ENCODE results near the gene DNM1.

Gene DNM1

DNA sequence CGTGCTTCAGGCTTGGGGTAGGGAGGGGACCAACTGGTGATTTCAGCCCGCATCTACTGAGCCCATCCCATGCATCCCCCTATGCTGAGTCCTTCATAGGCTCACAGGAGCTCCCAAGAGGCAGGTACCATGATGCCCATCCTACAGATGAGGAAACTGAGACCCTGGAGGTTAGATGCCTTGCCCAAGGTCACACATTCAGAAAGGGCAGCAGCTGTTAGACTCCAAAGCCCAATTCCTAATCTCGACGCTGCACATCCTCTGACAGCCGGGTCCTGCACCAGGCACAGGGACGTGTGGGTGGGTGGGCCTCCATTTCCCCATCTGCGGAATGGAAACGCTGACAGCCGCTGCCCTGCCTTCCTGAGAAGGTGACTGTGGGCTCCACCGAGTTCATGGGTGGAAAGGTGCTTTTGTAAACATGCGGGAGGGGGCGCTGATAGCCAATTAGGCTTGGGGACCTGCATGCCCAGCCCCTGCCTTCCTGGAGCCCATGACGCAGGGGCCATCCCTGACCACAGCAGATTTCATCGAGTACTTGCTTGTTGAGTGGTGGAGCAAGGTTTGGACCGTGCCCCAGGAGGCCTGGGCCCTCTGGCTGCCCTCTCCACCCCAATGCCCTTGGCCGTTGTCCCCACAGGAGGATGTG is 2.2 kb downstream of the DNM1 start:
- DNase-seq (ENCODE audit: low read depth in 3 of 3) = no peak

DNA sequence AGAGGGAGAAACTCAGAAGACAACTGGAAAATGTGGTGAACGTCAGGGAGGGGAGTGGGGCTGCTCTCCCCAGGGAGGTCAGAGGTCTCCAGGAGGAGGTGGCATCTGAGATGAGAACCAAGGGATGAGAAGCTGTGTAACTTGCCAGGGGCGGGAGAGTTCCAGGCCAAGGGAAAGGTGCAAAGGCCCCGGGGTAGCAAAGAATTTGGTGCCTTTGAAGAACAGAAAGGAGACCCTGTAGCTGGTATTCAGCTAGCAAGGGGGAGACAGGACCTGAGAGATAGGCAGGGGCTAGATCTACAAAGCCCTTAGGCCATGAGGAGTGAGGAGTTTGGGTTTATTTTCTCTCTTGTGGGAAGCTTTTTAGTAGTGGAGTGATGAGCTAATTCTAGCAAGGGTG is 3.3 kb downstream of the DNM1 start:
- no peak for DNase-seq (ENCODE audit: low read depth in 3 of 3)

DNA sequence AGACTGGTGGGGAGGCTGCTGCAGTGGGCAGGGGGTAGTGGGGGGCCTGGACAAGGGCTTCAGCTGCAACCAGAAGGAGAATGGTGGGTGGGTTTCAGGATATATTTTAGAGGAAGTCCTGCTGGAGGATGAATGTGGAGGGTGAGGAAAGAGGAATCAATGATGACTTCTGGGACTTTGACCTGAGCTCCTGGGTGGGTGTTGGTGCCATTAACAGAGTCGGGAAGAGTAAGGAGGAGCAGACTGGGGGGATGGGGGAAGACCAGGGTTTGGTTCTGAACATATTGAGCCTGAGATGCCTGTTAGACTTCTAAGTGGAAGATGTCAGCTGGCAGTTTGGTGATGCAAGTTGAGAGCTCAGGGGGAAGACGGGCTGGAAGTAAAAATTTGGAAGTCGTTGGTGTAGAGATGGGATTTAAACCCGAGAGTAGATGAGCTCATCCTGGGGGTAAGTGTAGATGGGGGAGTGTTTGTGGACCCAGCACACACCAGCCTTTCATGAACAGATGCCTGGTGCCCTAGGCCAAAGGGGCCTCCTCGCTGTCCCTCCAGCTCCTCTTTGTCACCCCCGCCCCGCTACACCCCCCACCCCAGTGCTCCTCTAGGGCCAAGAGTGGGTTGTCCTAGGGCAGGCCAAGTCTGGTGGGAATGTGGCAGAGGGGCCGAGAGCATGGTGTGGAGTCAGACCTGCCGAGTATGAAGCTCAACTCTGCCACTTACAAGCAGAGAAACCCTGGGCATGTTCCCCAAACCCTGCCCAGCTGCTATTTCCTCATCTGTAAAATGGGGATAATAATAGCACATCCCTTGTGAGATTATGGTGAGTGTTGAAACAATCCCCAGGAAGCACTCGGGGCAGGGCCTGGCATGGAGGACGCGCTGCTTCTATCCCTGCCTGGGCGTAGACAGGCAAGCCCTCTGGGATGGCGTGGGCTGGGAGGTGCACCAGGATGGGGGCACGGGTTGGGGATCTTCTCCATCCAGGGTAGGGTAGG is 4.0 kb downstream of the DNM1 start:
- DNase-seq (ENCODE audit: low read depth in 3 of 3) = no peak

DNA sequence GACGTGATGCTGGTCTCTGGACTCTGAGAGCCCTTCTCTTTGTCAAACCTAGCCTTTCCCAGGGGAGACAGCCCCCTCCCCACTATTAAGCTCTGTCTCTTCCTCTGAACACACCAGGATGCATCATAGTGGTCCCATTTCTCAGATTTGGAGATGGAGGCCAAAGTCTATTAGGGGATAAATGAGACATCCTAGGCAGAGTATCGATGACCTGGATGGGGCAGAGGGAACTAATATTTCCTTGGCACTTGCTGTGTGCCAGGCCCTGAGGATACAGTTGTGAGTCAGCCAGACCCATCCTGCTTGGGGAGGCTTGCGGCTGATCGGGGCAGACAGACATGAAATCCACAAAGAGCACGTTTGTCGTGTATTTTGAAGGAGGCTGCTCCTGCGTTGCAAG is 5.2 kb downstream of the DNM1 start:
- DNase-seq (ENCODE audit: low read depth in 3 of 3) = no peak

DNA sequence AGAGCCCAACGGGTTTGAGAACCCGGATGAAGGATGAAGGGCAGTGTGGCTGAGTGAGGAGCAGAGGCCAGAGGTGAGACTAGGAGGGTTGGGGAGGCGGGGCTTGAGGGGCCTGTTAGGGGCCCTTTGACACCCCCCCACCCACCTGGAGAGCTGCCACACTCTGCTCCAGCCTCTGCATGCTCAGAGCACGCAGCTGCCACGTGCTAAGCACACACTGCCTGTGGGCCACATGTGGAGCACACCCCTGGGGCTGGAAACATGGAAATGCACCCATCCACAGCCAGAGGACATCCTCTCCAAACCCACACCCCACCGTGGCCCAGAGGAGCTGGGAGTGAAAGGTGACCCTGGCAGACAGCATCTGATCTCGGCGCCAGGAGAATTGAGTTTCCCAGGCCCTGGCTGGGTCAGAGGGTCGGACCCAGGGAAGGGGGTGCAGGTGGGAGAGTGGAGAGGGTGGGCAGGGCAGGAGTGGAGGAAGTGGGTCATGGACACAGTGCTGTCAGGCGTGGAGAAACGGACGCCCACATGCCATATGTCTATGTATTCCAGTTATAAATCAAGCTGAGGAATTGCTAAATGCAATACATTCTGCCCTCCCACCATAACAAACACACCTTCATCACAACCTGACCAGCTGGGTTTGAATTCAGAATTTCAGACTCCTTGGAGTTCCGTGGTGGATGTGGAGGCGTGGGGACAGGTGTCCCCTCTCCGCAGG is 5.9 kb downstream of the DNM1 start:
- no peak for DNase-seq (ENCODE audit: low read depth in 3 of 3)

DNA sequence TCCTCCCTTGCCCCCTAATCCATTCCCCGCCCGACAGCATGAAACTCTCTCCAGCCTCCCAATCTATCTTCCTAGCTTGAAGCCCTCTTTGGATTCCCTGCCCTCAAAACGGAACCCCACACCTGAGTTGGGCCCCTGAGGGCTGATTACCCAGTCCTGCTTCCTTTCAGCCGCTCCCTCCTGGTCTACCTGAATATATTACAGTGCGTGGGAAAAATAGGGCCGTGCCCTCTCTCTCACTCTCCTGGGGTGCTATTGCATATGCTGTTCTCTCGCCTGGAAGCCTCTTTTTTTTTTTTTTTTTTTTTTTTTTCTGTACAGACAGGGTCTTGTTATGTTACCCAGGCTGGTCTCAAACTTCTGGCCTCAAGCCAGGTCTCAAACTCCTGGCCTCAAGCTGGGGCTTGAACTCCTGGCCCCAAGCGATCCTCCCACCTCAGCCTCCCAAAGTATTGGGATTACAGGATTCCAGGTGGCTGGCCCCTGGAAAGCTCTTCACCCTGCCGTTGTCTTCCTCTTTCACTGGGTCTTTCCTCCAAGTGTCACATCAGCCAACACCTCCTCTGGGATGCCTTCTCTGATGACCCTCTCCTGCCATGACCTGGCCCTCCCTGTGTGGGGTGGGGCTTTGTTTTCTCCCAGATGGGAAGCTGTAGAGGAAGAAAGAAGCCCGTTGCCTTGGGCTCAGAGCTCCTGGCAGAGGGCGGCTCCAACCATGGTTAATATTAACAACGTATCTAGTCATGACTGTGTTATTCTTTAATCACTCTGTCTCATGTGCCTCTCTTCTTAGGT is 8.2 kb downstream of the DNM1 start:
- DNase-seq (ENCODE audit: low read depth in 3 of 3) = no peak

DNA sequence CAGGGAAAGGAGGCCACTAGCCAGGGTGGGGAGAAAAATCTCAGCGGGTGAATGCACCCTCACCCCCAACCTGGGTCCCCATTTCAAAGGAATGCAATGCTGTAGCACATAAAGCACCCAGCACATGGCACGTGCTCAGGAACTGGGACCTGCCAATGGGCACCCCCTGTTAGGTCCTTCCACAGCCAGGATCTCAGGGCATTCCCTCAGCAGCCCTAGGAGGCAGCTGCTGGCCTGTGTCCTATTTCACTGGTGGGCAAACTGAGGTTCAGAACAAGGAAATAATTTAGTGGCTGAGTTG is 8.8 kb downstream of the DNM1 start:
- DNase-seq (ENCODE audit: low read depth in 3 of 3) = no peak

DNA sequence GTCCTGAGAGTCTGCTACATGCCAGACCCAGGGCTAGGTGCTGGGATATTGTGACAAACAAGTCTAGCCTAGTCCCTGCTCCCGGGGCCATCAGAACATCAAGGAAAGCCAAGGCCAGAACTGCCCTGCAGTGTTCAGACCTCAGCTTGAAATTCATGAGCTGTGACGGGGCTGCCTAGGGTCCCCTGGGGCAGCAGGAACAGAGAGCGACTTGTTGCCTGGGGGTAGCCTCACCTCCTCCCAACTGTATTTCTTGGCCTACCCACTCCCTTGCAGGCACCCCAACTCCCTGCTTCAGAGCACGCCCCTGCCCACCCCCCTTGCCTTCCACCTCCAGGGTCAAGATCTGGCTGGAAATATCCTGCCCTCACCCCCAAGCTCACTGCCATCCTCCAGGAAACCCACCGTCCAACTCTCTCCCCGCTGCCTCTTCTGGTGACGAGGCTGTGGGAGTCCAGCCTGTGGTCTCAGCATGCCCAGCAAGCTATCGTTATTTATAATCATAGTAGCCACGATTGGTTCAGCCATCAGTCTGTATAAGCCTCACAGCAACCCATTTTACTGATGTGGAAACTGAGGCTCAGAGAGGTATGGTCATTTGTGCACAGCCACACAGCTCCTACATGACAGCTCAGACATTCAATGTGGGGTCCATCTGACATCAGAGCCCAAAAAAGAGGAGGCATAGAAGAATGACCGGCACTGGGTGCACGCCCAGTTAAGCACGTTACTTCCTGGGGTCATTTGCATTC is 10.7 kb downstream of the DNM1 start:
- no peak for DNase-seq (ENCODE audit: low read depth in 3 of 3)

DNA sequence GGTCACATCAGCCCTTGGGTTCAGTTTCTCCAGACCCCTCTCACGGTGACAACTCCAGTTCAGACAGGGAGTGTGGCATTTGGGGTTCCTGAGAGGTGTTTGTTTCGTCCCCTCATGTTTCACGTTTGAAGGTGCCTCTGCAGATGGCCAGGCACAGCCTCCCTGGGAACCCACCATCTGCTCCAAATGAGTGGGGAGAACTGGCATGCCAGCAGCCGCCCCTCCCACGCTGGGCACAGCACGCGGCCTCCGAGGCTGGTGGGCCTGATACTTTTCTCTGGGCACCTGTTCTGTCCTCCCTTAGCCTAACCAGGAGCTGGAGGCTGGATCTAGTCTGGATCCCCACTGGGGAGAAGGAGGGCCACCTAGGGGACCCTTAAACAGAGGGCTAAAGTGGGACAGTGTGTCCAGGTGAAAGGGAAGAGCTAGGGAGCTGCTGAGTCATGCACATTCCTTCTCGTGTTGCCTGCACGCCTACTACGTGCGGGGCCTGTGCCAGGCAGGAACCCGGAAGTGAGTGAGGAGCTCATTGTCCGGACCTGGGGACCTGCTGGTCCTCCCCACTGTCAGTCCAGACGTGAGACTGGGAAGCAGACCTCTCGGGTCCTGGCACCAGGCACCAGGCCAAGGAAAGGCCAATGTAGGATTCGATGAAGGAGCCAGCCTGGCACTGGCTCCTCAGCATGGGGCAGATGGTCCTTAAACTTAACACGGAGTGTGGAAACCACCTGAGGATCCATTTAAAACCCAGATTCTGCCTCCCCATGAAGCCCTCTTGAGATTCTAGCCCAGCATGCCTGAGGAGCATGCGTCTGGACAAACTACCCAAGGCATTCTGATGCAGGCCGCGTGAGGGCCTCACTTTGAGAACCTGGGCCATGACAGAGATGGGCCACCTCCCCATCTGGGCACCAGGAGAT is 11.7 kb downstream of the DNM1 start:
- no peak for DNase-seq (ENCODE audit: low read depth in 3 of 3)

DNA sequence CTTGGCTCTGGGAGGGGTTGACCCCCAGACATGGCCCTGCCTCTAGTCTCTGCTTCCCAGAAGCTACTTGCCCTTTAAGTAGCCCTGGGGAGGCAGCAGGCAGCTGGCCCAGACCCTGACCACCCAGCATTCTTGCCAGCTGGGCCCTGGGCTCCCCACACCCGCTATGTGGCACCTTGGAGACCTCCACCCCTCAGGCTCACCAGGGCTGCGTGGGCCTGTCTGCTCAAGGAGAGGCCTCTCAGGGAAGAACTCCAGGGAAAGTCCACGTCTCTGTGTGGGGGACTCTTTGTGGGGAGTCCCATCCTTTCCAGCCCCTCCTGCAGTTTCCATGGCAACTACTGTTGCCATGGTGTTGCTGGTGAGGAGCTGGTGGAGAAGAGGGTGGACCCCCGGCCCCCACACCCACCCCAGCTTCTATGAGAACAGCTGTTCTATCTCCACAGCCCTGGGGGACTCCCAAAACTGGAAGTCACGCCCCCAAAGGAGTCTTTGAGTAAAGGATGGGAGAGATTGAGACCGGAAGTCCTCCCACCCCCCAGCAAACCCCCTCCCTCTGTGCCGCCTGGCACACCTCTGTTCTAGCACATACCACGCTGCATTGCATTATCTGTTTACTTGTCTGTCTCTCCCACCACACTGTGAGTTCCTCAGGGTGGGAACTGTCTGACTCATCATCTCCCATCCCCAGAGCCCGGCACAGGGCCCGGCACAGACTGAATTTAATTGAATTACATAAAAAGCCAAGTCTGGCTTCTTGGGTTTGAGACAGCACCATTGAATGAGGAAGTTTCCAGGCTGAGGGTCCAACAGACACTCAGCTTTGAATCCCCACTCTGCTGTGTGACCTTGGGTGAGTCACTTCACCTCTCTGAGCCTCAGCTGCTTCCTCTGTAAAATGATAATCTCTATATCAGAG is 12.6 kb downstream of the DNM1 start:
- no peak for DNase-seq (ENCODE audit: low read depth in 3 of 3)

DNA sequence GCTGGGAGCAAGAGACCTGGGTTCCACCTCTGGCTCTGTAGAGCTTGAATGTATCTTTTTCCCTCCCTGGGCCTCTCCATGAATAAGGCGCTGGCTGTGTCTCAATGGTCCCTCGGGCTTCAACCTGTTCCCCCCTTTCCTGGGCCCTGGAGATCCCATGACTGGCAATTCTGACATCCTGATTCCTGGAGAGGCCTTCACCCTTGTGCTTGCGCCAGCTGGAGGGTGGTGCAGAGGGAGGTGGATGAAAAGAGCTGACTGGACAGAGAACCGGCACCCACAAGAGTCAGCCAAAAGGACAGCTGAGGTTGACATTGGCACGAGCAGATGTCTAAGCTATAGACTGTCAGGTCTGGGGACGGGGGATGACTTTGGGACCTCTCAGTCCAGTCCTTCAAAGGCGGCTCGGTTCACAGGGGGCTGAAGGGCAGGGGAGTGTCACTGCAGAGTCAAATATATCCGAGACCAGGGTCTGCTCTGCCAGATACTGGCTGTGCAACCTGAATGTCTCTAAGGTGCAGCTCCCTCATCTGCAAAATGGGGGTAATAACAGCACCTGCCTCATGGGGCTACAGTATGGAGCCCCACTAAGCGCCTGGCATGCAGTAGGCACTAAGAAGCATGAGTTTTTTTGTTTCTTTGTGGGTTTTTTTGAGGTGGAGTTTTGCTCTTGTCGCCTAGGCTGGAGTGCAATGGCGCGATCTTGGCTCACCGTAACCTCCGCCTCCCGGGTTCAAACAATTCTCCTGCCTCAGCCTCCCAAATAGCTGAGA is 13.8 kb downstream of the DNM1 start:
- no peak for DNase-seq (ENCODE audit: low read depth in 3 of 3)

DNA sequence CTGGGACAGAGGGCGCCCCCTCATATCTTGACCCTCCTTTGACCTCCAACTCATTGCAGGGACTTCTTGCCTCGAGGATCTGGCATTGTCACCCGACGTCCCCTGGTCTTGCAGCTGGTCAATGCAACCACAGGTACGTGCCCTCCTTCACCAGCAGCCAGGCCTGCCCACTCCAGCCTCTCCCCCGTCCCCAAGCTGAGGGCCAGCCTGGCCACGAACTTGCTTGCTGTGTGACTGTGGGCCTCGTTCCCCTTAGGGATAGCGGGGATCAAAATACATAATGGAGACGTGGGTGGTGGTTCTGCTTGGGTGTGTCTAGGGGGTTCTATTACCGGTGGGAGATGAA is 15.0 kb downstream of the DNM1 start:
- no peak for DNase-seq (ENCODE audit: low read depth in 3 of 3)

DNA sequence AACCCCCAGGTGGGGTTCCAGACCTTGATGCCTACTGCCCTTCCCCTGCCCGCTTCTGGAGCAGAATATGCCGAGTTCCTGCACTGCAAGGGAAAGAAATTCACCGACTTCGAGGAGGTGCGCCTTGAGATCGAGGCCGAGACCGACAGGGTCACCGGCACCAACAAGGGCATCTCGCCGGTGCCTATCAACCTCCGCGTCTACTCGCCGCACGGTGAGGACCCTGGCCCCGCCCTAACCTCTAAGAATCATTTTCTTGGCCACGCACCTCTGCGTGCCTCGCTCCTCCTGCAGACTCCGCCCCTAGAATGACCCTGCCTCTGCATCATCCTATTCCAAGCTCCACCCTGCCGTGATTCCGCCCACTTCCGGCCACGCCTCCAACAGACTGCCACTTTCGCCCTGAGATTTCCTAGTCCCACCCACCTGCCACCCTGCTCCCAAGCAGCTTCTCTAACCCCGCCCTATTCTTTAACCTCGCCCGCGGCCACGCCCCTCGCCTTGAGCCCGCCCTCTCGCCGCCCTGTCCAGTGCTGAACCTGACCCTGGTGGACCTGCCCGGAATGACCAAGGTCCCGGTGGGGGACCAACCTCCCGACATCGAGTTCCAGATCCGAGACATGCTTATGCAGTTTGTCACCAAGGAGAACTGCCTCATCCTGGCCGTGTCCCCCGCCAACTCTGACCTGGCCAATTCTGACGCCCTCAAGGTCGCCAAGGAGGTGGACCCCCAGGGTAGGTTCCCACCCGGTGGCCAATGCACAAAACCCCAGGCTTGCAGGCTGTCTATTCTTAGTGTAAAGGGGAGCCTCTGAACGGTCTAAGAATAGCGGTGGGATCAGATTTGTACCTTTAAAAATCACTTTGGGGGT is 15.6 kb downstream of the DNM1 start:
- DNase-seq (ENCODE audit: low read depth in 3 of 3) = peak; percentile 85 to 98 (median 89)

DNA sequence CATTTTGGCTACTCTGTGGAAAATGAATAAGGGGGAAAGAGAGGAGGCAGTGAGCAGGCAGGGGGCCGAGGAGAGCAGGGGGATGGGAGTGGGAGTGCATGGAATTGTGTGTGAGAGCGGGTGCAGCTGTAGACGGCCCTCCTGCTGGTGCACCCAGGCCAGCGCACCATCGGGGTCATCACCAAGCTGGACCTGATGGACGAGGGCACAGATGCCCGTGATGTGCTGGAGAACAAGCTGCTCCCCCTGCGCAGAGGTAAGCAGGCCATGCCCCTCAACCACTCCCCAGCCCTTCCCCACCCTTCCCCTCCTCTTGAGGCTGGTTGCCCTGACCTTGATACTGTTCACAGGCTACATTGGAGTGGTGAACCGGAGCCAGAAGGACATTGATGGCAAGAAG is 16.7 kb downstream of the DNM1 start:
- DNase-seq (ENCODE audit: low read depth in 3 of 3) = no peak

DNA sequence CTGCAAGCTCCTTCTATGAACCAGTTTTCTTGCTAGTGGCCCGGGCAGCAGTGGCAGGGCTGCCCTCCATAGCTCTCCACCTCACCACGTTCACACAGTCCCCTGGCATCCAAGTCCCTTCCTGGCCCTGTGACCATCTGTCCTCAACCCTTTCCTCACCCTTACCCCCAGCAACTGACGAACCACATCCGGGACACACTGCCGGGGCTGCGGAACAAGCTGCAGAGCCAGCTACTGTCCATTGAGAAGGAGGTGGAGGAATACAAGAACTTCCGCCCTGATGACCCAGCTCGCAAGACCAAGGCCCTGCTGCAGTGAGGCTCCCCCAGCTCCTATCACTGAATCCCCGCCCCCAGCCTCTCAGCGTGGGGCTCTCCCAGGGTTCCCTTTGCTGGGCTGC is 18.8 kb downstream of the DNM1 start:
- DNase-seq (ENCODE audit: low read depth in 3 of 3) = no peak

DNA sequence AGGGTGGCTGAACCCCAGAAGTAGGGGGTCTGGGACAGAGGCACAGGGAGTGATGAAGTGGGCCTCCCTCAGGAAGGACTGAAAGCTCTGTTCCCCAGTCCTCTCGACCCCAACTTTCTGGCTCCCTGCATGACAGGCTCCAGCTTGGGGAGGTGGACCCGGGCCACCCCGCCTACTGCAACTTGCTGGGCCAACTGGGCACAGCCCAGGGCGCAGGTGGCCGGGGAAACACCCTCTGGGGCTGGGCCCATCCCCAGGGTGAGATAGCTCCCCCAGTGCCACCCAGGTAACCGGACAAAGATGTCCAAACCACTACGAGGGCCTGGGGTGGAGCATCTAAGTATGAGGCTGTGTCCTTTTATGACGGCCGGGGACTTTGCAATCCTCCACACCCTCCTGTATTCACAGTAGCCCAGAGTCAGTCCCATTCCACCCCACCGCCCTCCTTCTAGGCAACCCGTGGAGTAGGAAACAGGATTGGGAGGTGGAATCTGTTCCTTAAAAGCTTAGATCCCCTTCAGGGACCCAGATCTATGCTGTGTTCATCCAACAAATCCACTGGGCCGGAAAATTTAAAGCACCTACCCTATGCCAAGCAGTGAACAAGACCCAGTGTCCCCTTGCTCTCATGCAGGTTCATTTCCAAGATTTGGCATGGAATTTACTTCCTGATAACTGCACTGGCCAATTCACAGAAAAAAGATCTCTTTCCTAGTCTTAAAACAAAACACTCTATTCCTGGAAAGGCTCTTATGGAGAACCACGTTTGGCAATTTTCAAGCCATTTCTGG is 19.9 kb downstream of the DNM1 start:
- DNase-seq (ENCODE audit: low read depth in 3 of 3) = no peak

DNA sequence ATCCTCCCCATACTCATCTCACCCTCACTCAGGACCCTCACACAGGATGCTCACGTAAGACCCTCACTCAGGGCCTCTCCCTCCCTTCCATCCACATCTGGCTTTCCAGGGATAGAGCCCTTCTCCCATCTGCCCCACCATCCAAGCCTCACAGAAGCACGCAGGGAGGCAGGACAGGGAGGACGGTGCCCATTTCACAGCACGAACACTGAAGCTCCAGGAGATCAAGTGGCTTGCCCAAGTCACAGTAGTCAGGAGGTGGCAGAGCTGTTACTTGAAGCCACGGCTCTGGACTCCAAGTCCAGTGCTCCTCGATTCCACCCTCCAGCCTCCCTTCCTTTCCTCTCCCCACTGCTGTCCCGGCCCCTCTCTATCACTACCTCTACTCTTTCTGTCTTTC is 21.7 kb downstream of the DNM1 start:
- DNase-seq (ENCODE audit: low read depth in 3 of 3) = no peak
